Measurements from ENCODE around the gene CCDC97.
"Not testable (repeated sequence)": the region's sequence is repeated elsewhere in the genome, so short reads cannot be mapped to it uniquely, and the experiment has no call there.

Gene CCDC97

GRCh38 chr19:41310033-41310831 is at the start of gene CCDC97:
TSS of gene CCDC97 (plus strand) at chr19:41310172. CDS start at chr19:41310311, 139 bp downstream.
- DNase-seq (ENCODE audit: low spot score): peak; percentile 90

GRCh38 chr19:41261474-41262190 is 48.3 kb upstream of the CCDC97 start:
- DNase-seq (ENCODE audit: low spot score): peak; percentile 2

GRCh38 chr19:41263042-41263849 is 46.7 kb upstream of the CCDC97 start:
- DNase-seq (ENCODE audit: low spot score): no peak

- DNase-seq (ENCODE audit: low spot score): peak; percentile 100
These were observed 46.0 kb upstream of the CCDC97 start, which contains the start of gene HNRNPUL1 for GRCh38 chr19:41263850-41264580. TSS of gene HNRNPUL1 (plus strand) at chr19:41264372. CDS start at chr19:41264504, 132 bp downstream.

GRCh38 chr19:41264581-41265394 is 45.2 kb upstream of the CCDC97 start:
- DNase-seq (ENCODE audit: low spot score): peak; percentile 29

- peak; percentile 3 for DNase-seq (ENCODE audit: low spot score)
These were observed 44.4 kb upstream of the CCDC97 start for GRCh38 chr19:41265395-41266153.

- no peak for DNase-seq (ENCODE audit: low spot score)
These were observed 40.9 kb upstream of the CCDC97 start for GRCh38 chr19:41269055-41269454.

GRCh38 chr19:41269571-41269970 is 40.4 kb upstream of the CCDC97 start:
- DNase-seq (ENCODE audit: low spot score): no peak

- DNase-seq (ENCODE audit: low spot score): no peak
These were observed 36.9 kb upstream of the CCDC97 start for GRCh38 chr19:41273076-41273475.

GRCh38 chr19:41274802-41275201 is 35.2 kb upstream of the CCDC97 start:
- DNase-seq (ENCODE audit: low spot score): no peak

- DNase-seq (ENCODE audit: low spot score): no peak
These were observed 33.7 kb upstream of the CCDC97 start for GRCh38 chr19:41276231-41276630.

GRCh38 chr19:41278478-41278877 is 31.5 kb upstream of the CCDC97 start:
- DNase-seq (ENCODE audit: low spot score): no peak

- DNase-seq (ENCODE audit: low spot score): no peak
These were observed 21.1 kb upstream of the CCDC97 start for GRCh38 chr19:41288673-41289530.

GRCh38 chr19:41289814-41290213 is 20.2 kb upstream of the CCDC97 start:
- DNase-seq (ENCODE audit: low spot score): not testable (repeated sequence)

GRCh38 chr19:41294393-41294792 is 15.6 kb upstream of the CCDC97 start:
- DNase-seq (ENCODE audit: low spot score): no peak

GRCh38 chr19:41295499-41295898 is 14.5 kb upstream of the CCDC97 start:
- DNase-seq (ENCODE audit: low spot score): no peak

- DNase-seq (ENCODE audit: low spot score): no peak
These were observed 13.5 kb upstream of the CCDC97 start for GRCh38 chr19:41296433-41296871.

- DNase-seq (ENCODE audit: low spot score): no peak
These were observed 12.2 kb upstream of the CCDC97 start for GRCh38 chr19:41297628-41298347.
